Measurements from ENCODE around the gene MYO1E.

MYO1E gene

DNA sequence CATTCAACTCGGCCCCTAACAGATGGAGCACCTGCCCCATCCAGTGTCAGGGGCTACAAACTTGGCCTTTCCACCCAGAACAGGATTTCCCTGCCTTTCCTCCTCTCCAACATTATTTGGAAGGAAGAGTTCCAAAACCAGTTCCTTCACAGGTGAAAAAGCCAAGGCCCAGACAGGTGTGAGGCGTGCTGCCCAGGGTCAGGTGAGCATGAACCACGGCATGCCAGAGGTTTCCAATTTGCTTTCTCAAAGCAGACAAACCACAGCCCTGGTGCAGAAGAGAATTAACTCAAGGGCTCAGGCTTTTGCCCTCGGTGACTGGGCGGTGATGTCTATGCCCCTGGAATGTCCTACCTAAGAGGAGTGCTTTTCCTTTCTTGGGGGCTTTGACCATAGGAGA lies 122.9 kb downstream of the MYO1E start:
- no peaks in the 10 kb centered on the region for H3K79me2 ChIP-seq (ENCODE audit: control insufficient read depth, insufficient read depth, low read length, unreplicated experiment)
- H2AFZ ChIP-seq (ENCODE audit: low read length, unreplicated experiment) = no peak overlapping the region
- H3K4me3 ChIP-seq (ENCODE audit: low read depth, low read length) = no peak overlapping the region
- peaks cover 3% of the 10 kb centered on the region for H3K36me3 ChIP-seq (ENCODE audit: insufficient read depth, low read length)
- H3K4me1 ChIP-seq (ENCODE audit: control insufficient read depth, insufficient read depth, low read length, unreplicated experiment) = no peaks in the 10 kb centered on the region
- no peaks in the 10 kb centered on the region for H3K27me3 ChIP-seq (ENCODE audit: insufficient read depth, low read length)
- H3K27ac ChIP-seq (ENCODE audit: low read depth, low read length) = no peak overlapping the region

DNA sequence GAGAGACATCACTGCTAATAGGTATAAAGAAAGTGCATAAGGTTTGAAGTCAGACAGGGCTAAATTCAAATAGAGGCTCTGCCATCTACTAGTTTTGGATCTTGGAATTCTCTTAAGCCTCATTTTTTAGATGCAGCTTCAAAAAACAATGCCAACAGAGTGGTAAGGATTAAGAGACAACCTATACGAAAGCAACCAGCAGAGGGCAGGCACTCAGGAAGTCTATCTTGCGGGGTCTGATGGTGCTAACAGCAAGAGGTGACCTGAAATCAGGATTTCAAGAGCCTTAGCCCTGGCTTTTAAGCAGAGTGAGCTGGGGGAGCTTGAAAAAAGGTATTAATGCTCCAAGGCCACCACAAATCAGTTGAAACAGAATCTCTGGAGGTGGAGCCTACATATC lies 125.3 kb downstream of the MYO1E start:
- peaks cover 6% of the 10 kb centered on the region for H3K79me2 ChIP-seq (ENCODE audit: control insufficient read depth, insufficient read depth, low read length, unreplicated experiment)
- no peak overlapping the region for H3K4me3 ChIP-seq (ENCODE audit: low read depth, low read length)
- no peaks in the 10 kb centered on the region for H3K4me1 ChIP-seq (ENCODE audit: control insufficient read depth, insufficient read depth, low read length, unreplicated experiment)
- H3K36me3 ChIP-seq (ENCODE audit: insufficient read depth, low read length) = peaks cover 12% of the 10 kb centered on the region; the same call in 1 of the 2 replicates
- no peak overlapping the region for H2AFZ ChIP-seq (ENCODE audit: low read length, unreplicated experiment)
- no peaks in the 10 kb centered on the region for H3K27me3 ChIP-seq (ENCODE audit: insufficient read depth, low read length)
- no peak overlapping the region for H3K27ac ChIP-seq (ENCODE audit: low read depth, low read length)

DNA sequence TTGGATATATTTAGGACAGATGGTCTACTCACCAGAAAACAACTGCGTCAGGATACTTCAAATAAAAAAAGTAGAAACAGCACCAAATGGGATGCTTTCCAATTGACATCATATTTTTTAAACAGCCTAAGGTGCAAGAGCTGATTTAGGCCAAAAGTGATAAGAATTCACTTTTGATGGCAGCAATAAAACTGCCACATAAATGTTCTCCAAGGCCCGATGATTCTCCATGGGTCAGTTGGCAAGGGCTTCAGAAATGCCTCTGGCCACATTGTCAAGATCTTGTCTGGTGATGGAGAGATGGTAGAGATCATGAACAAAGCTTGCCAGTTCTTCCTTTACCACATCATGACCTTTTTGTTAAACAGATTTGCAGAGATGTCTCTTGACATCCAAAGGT lies 127.1 kb downstream of the MYO1E start:
- Histone ChIP-seq H3K36me3 (ENCODE audit: insufficient read depth, low read length) (peaks cover 16% of the 10 kb centered on the region; the same call in 1 of the 2 replicates), H3K79me2 (ENCODE audit: control insufficient read depth, insufficient read depth, low read length, unreplicated experiment) (peaks cover 11% of the 10 kb centered on the region), H3K4me1 (ENCODE audit: control insufficient read depth, insufficient read depth, low read length, unreplicated experiment) (no peaks in the 10 kb centered on the region), H3K27ac (ENCODE audit: low read depth, low read length) (no peak overlapping the region), H3K27me3 (ENCODE audit: insufficient read depth, low read length) (no peaks in the 10 kb centered on the region), H2AFZ (ENCODE audit: low read length, unreplicated experiment) (no peak overlapping the region), H3K4me3 (ENCODE audit: low read depth, low read length) (no peak overlapping the region)

DNA sequence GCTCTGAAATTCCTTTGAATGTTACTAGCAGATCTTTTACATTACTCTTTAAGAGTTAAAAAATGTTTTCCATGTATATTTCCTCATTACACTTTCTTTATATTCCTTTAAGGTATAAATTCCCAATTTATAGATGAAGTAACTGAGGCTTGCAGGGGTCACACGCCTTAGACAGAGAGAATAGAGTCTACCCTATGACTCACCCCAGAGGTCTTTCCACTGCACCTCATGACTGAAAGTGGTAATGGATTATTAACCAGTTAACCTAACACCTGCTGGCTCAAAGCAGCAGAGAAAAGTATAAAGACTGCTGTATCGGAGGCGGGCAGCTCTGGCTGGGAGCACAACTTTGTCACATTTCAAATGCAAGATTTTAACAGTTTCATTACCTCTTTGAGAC lies 128.3 kb downstream of the MYO1E start:
- H3K36me3 ChIP-seq (ENCODE audit: insufficient read depth, low read length) = peaks cover 13% of the 10 kb centered on the region; the same call in 1 of the 2 replicates
- no peak overlapping the region for H2AFZ ChIP-seq (ENCODE audit: low read length, unreplicated experiment)
- no peak overlapping the region for H3K27ac ChIP-seq (ENCODE audit: low read depth, low read length)
- H3K79me2 ChIP-seq (ENCODE audit: control insufficient read depth, insufficient read depth, low read length, unreplicated experiment) = peaks cover 18% of the 10 kb centered on the region
- H3K27me3 ChIP-seq (ENCODE audit: insufficient read depth, low read length) = no peaks in the 10 kb centered on the region
- no peaks in the 10 kb centered on the region for H3K4me1 ChIP-seq (ENCODE audit: control insufficient read depth, insufficient read depth, low read length, unreplicated experiment)
- H3K4me3 ChIP-seq (ENCODE audit: low read depth, low read length) = no peak overlapping the region

DNA sequence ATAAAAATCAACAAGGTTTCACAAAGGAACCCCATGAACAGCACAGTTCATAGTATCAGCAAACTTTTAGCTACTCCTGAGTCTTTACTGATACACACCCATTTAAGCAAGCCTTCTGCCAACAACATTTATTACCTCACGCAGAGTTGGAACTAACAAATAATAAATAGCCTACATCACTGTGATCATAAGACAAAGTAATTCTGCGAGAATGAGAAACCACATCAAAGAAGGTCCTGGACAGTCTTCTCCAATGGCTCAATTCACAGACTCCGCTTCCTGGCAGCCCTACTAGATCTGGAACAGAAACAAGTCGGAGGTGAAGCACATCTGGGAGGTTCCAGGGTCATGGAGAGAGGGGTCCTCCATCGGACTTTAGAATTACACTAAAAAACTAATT lies 129.0 kb downstream of the MYO1E start:
- no peaks in the 10 kb centered on the region for H3K4me1 ChIP-seq (ENCODE audit: control insufficient read depth, insufficient read depth, low read length, unreplicated experiment)
- H3K27ac ChIP-seq (ENCODE audit: low read depth, low read length) = no peak overlapping the region
- no peaks in the 10 kb centered on the region for H3K27me3 ChIP-seq (ENCODE audit: insufficient read depth, low read length)
- H3K36me3 ChIP-seq (ENCODE audit: insufficient read depth, low read length) = peaks cover 13% of the 10 kb centered on the region; the same call in 1 of the 2 replicates
- H3K79me2 ChIP-seq (ENCODE audit: control insufficient read depth, insufficient read depth, low read length, unreplicated experiment) = peaks cover 18% of the 10 kb centered on the region
- no peak overlapping the region for H3K4me3 ChIP-seq (ENCODE audit: low read depth, low read length)
- no peak overlapping the region for H2AFZ ChIP-seq (ENCODE audit: low read length, unreplicated experiment)

DNA sequence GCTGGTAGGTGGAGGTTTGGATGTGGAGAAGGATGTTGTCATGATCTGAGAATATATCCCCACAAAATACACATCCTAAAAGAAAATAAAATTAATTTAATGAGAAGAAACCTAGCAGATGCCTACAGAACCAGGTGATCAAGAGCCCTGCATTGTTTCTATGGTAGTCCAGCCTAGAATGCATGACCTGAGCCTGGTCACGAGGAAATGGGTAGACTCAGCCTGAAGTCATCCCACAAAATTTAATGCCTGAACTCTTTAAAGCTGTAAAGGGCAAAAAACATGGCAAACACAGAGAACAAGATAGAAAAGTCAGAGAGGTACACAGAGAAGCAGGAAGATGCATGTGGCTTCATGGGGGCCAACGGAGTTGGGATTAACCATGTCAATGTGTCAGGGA lies 130.0 kb downstream of the MYO1E start:
- peaks cover 9% of the 10 kb centered on the region for H3K4me1 ChIP-seq (ENCODE audit: control insufficient read depth, insufficient read depth, low read length, unreplicated experiment)

DNA sequence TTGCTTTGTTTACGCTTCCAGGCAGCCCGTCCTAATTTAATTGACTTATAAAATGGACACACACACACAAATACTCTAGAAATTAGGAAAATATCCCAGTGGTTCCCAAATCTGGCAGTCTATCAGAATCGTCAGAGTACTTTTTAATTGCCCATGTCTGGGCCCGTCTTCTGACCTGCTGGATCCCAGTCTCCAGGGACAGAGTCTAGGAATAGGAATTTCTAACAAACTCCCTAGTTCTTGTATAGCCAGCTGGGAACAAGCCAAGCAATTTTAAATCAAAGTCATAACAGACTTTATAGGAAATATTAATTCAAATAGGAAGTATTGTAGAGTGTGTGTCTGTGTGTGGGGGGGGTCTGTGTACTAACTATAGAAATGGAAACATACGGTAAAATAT lies 132.6 kb downstream of the MYO1E start:
- no peak overlapping the region for H2AFZ ChIP-seq (ENCODE audit: low read length, unreplicated experiment)
- no peak overlapping the region for H3K27ac ChIP-seq (ENCODE audit: low read depth, low read length)
- no peaks in the 10 kb centered on the region for H3K27me3 ChIP-seq (ENCODE audit: insufficient read depth, low read length)
- H3K79me2 ChIP-seq (ENCODE audit: control insufficient read depth, insufficient read depth, low read length, unreplicated experiment) = peaks cover 18% of the 10 kb centered on the region
- H3K36me3 ChIP-seq (ENCODE audit: insufficient read depth, low read length) = peaks cover 23% of the 10 kb centered on the region
- H3K4me1 ChIP-seq (ENCODE audit: control insufficient read depth, insufficient read depth, low read length, unreplicated experiment) = peaks cover 16% of the 10 kb centered on the region
- no peak overlapping the region for H3K4me3 ChIP-seq (ENCODE audit: low read depth, low read length)

More for the DNA sequence above, 130.0 kb downstream of the MYO1E start:
- no peak overlapping the region for H3K27ac ChIP-seq (ENCODE audit: low read depth, low read length)
- peaks cover 18% of the 10 kb centered on the region for H3K79me2 ChIP-seq (ENCODE audit: control insufficient read depth, insufficient read depth, low read length, unreplicated experiment)
- no peaks in the 10 kb centered on the region for H3K27me3 ChIP-seq (ENCODE audit: insufficient read depth, low read length)
- H3K4me3 ChIP-seq (ENCODE audit: low read depth, low read length) = no peak overlapping the region
- peaks cover 16% of the 10 kb centered on the region; the same call in 1 of the 2 replicates for H3K36me3 ChIP-seq (ENCODE audit: insufficient read depth, low read length)
- H2AFZ ChIP-seq (ENCODE audit: low read length, unreplicated experiment) = no peak overlapping the region

DNA sequence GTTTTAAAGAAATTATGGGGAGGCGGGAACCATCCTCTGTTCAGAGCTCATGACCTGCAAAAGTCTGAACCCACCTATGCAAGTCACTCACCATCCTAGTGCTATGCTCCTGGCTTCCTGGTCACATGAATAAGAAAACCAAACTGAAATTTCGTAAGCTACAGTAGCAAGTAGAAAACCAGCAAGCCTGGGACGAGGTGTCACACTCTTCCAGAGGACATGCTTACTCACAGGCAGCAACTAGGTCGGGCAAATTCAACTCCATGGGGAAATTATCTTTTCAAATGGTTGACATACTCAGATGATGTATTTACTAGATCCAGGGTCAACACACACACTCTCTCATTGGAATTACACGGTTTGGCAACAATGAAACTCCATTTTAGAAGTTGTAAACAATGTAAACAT lies 134.7 kb downstream of the MYO1E start:
- peaks cover 16% of the 10 kb centered on the region for H3K79me2 ChIP-seq (ENCODE audit: control insufficient read depth, insufficient read depth, low read length, unreplicated experiment)

DNA sequence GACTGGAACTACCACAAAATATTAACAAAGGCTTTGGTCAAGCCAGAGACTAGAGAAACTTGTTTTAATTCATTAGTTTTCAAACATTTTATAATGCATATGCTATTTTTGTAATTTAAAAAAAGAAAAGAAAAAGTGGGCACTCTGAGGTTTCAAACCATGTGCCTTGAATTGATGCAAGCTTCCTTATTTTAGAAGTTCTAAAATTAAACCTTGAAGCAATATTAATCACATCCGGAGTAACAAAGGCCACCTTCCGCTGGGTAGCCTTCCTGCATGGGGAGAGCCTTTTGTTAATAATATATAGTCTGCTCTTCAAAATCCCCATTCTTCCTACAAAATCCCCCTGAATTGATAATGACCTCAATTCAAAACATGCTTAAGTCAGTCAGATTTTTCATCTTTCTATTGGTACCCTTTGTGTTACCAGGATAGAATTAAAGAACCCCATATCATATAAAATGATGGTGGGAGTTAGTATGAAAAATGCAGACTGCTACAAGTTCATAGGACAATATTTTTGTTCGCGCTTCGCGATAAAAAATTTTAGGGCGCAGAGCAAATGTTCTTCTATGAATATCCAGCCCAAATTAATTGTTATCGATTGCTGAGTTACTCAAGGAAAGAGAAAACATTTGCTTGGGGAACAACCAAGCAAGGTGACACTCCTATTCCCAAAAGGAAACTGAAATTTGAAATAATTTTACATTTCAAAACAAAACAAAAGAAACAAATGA lies 135.4 kb downstream of the MYO1E start:
- Histone ChIP-seq H3K36me3 (ENCODE audit: insufficient read depth, low read length) (peaks cover 14% of the 10 kb centered on the region), H3K4me1 (ENCODE audit: control insufficient read depth, insufficient read depth, low read length, unreplicated experiment) (peaks cover 25% of the 10 kb centered on the region), H3K27me3 (ENCODE audit: insufficient read depth, low read length) (no peaks in the 10 kb centered on the region), H3K79me2 (ENCODE audit: control insufficient read depth, insufficient read depth, low read length, unreplicated experiment) (peaks cover 13% of the 10 kb centered on the region), H3K27ac (ENCODE audit: low read depth, low read length) (no peak overlapping the region), H2AFZ (ENCODE audit: low read length, unreplicated experiment) (no peak overlapping the region), H3K4me3 (ENCODE audit: low read depth, low read length) (no peak overlapping the region)

More for the DNA sequence above, 134.7 kb downstream of the MYO1E start:
- H3K36me3 ChIP-seq (ENCODE audit: insufficient read depth, low read length) = peaks cover 16% of the 10 kb centered on the region
- no peak overlapping the region for H2AFZ ChIP-seq (ENCODE audit: low read length, unreplicated experiment)
- no peak overlapping the region; the same call in 1 of the 2 replicates for H3K27ac ChIP-seq (ENCODE audit: low read depth, low read length)
- H3K4me1 ChIP-seq (ENCODE audit: control insufficient read depth, insufficient read depth, low read length, unreplicated experiment) = peaks cover 19% of the 10 kb centered on the region
- H3K27me3 ChIP-seq (ENCODE audit: insufficient read depth, low read length) = no peaks in the 10 kb centered on the region
- no peak overlapping the region for H3K4me3 ChIP-seq (ENCODE audit: low read depth, low read length)

DNA sequence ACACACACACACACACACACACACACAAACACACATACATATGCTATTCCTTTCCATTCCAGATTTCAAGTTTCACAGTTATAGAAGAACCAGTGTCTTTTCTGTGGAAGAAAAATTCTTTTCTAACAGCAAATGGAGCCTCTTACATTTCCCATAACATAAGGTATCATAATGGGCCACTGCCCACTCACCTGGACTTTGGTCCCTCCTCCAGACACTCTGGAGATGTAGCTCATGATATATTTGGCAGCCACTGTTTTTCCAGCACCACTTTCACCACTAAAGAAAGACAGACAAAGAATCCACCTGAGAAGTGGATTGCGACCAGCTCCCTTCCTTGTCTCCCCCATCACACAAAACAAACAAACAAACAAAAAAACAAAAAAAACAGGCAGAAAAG lies 136.3 kb downstream of the MYO1E start:
- H3K4me1 ChIP-seq (ENCODE audit: control insufficient read depth, insufficient read depth, low read length, unreplicated experiment) = peaks cover 32% of the 10 kb centered on the region
- peaks cover 18% of the 10 kb centered on the region for H3K36me3 ChIP-seq (ENCODE audit: insufficient read depth, low read length)
- no peak overlapping the region for H3K4me3 ChIP-seq (ENCODE audit: low read depth, low read length)
- H3K27ac ChIP-seq (ENCODE audit: low read depth, low read length) = no peak overlapping the region
- H3K27me3 ChIP-seq (ENCODE audit: insufficient read depth, low read length) = no peaks in the 10 kb centered on the region
- H3K79me2 ChIP-seq (ENCODE audit: control insufficient read depth, insufficient read depth, low read length, unreplicated experiment) = peaks cover 13% of the 10 kb centered on the region
- H2AFZ ChIP-seq (ENCODE audit: low read length, unreplicated experiment) = no peak overlapping the region

DNA sequence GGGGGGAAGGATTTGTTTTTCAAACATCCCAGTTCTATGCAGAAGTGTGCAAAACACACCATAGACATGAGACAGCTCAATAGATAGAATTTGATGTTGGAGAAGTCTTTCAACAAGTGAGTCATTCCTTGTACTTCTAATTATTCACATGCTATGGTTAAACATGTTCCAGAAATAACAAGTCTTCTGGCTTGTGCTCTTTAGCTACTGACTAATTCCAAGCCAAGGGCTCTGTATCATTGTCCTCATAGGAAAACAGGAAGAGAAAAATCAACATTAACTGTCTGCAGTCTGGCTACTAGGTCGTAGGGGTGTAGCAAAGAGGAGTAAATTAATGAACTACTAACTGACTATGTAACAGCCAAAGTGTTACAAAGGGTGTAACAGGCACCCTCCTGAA lies 140.2 kb downstream of the MYO1E start:
- H3K36me3 ChIP-seq (ENCODE audit: insufficient read depth, low read length) = peaks cover 22% of the 10 kb centered on the region
- no peaks in the 10 kb centered on the region for H3K27me3 ChIP-seq (ENCODE audit: insufficient read depth, low read length)
- H2AFZ ChIP-seq (ENCODE audit: low read length, unreplicated experiment) = no peak overlapping the region
- peak overlapping the region; percentile 74 for H3K27ac ChIP-seq (ENCODE audit: low read depth, low read length)
- H3K4me3 ChIP-seq (ENCODE audit: low read depth, low read length) = peak overlapping the region; percentile 37; the same call in 1 of the 2 replicates
- H3K4me1 ChIP-seq (ENCODE audit: control insufficient read depth, insufficient read depth, low read length, unreplicated experiment) = peaks cover 21% of the 10 kb centered on the region
- H3K79me2 ChIP-seq (ENCODE audit: control insufficient read depth, insufficient read depth, low read length, unreplicated experiment) = no peaks in the 10 kb centered on the region
